K562 (cell line): ENCODE measurements around the gene SLC15A5. TPM values are rescaled to one million over a fixed set of nuclear protein-coding genes. Genes with fewer than 3 reads are reported as not detected.

ENCODE experiments used
- ATAC-seq: fragments of 200-7000 bp; cut with Tn5 transposase; 3 replicates; pipeline ENCODE4 v1.9.1; 2020; ENCODE audit warnings: moderate library complexity
- BruUV-seq: library from RNA; stranded (reverse); fragments of 400-500 nt; replicated peaks from 2 replicates; lab custom pipeline; 2021; lab: Mats Ljungman, UMichigan
- CTCF ChIA-PET: fragments of 300-600 bp; formaldehyde crosslinking; extraction: SDS; loops from one replicate; lab custom pipeline; 2021; ENCODE audit warnings: low intra/inter-chr PET ratio; lab: Yijun Ruan, JAX
- POLR2A ChIA-PET: fragments of 300-600, 350-650 bp; sonication (Branson Sonifier 250); formaldehyde crosslinking; extraction: SDS; loops from one replicate; lab custom pipeline; 2021; ENCODE audit warnings: antibody characterized with exemption, inconsistent platforms; lab: Yijun Ruan, JAX
- DNase-seq, 4 experiments: peaks; one replicate each; pipeline versions ENCODE4 v3.0.0 to v3.0.0-alpha.2; 2011 to 2018; ENCODE audit warnings: low spot score in 3 of 4, mixed read lengths in 3 of 4; ENCODE audit errors: extremely low read depth in 1 of 4
- FAIRE-seq: peaks from 2 replicates; lab custom pipeline; 2011; peaks lifted over from hg19 to GRCh38; lab: Jason Lieb, UNC
- H2AFZ ChIP-seq: 2 replicates; pipeline ENCODE4 v1.6.0; 2011; ENCODE audit warnings: low read depth, low read length, control low read depth, inconsistent platforms
- H3K27ac ChIP-seq: fragments of 200-600 bp; 3 replicates; pipeline ENCODE4 v1.8.0; 2011; ENCODE audit warnings: low read depth, mild to moderate bottlenecking, control low read depth, inconsistent platforms, low read length, moderate library complexity, mixed read lengths; ENCODE audit errors: extremely low read depth
- H3K27me3 ChIP-seq, 2 experiments: fragments of 300-600 bp in 1 of 2; 2 replicates in 1 of 2; 3 replicates in 1 of 2; pipeline versions ENCODE4 v1.6.0 to v1.8.0; 2011; ENCODE audit warnings: inconsistent platforms in 2 of 2, low read length in 2 of 2, mild to moderate bottlenecking in 1 of 2, mixed read lengths in 1 of 2, moderate library complexity in 1 of 2; ENCODE audit not compliant: control insufficient read depth in 2 of 2, insufficient read depth in 2 of 2
- H3K36me3 ChIP-seq: fragments of 300-600 bp; 3 replicates; pipeline ENCODE4 v1.8.0; 2011; ENCODE audit warnings: mild to moderate bottlenecking, low read length, inconsistent platforms; ENCODE audit not compliant: control insufficient read depth, insufficient read depth
- H3K4me1 ChIP-seq, 2 experiments: fragments of 200-600 bp in 1 of 2; replicated peaks in 1 of 2; 2 replicates in 1 of 2; 3 replicates in 1 of 2; pipeline versions ENCODE4 v1.5.1 to v1.8.0; 2011; ENCODE audit warnings: inconsistent platforms in 2 of 2, low read length in 2 of 2, mild to moderate bottlenecking in 1 of 2, mixed read lengths in 1 of 2, moderate library complexity in 1 of 2; ENCODE audit not compliant: control insufficient read depth in 2 of 2, insufficient read depth in 2 of 2
- H3K4me2 ChIP-seq: 2 replicates; pipeline ENCODE4 v1.6.1; 2011; ENCODE audit warnings: low read length, control low read depth, inconsistent platforms, mixed read lengths; ENCODE audit not compliant: insufficient read depth
- H3K4me3 ChIP-seq: fragments of 200-600 bp; sonication (generic), shearing (Covaris generic); 2 replicates; pipeline ENCODE4 v1.5.1; 2016; ENCODE audit warnings: control low read depth, inconsistent platforms
- H3K79me2 ChIP-seq: fragments of 200-600 bp; 3 replicates; pipeline ENCODE4 v1.8.0; 2011; ENCODE audit warnings: low read length, inconsistent platforms; ENCODE audit not compliant: control insufficient read depth, insufficient read depth
- H3K9ac ChIP-seq, 2 experiments: 2 replicates each; pipeline versions ENCODE4 v1.6.0 to v1.6.1; 2011; ENCODE audit warnings: low read depth in 2 of 2, low read length in 2 of 2, control low read depth in 1 of 2, inconsistent platforms in 1 of 2, mild to moderate bottlenecking in 1 of 2, mixed read lengths in 1 of 2; ENCODE audit not compliant: insufficient read depth in 1 of 2
- H3K9me1 ChIP-seq: one replicate; pipeline ENCODE4 v1.6.0; 2011; ENCODE audit warnings: inconsistent platforms, mild to moderate bottlenecking, low read length, moderate library complexity; ENCODE audit not compliant: control insufficient read depth, insufficient read depth
- H3K9me3 ChIP-seq: replicated peaks from 2 replicates; pipeline ENCODE4 v1.5.1; 2011; ENCODE audit warnings: low read depth, low read length, inconsistent platforms; ENCODE audit not compliant: control insufficient read depth, insufficient read depth
- H4K20me1 ChIP-seq: replicated peaks from 2 replicates; pipeline ENCODE4 v1.6.1; 2011; ENCODE audit warnings: low read length, inconsistent platforms, mixed read lengths; ENCODE audit not compliant: control insufficient read depth, insufficient read depth
- HNRNPK ChIP-seq: fragments of 200-400 bp; formaldehyde crosslinking; IDR thresholded peaks from one replicate; pipeline ENCODE4 v1.6.1; 2018; ENCODE audit warnings: mild to moderate bottlenecking, low read depth, low read length; ENCODE audit not compliant: poor library complexity, severe bottlenecking
- HOXB6 ChIP-seq: fragments of 250-450 bp; sonication (Bioruptor Pico); IDR thresholded peaks from 2 replicates; pipeline ENCODE4 v1.5.1; 2022; ENCODE audit warnings: mild to moderate bottlenecking, borderline replicate concordance
- JUND ChIP-seq, 2 experiments: IDR thresholded peaks; 2 replicates in 1 of 2; 3 replicates in 1 of 2; pipeline ENCODE4 v1.6.1; 2011; ENCODE audit warnings: borderline replicate concordance in 2 of 2, low read depth in 2 of 2, low read length in 2 of 2, improper control_type of control experiment in 1 of 2, missing biosample characterization in 1 of 2, missing genetic modification characterization in 1 of 2, missing genetic modification reagents in 1 of 2
- KLF10 ChIP-seq: fragments of 250-450 bp; sonication (Bioruptor Pico); IDR thresholded peaks from 2 replicates; pipeline ENCODE4 v1.6.1; 2021; ENCODE audit warnings: matching md5 sums
- LEF1 ChIP-seq: fragments of 450-650 bp; IDR thresholded peaks from 2 replicates; pipeline ENCODE4 v1.6.1; 2016; ENCODE audit warnings: mild to moderate bottlenecking
- NCOA6 ChIP-seq: fragments of 450-650 bp; IDR thresholded peaks from 2 replicates; pipeline ENCODE4 v1.6.1; 2017; ENCODE audit warnings: mild to moderate bottlenecking
- PTBP1 ChIP-seq: fragments of 200-400 bp; formaldehyde crosslinking; IDR thresholded peaks from 2 replicates; pipeline ENCODE4 v1.6.1; 2017; ENCODE audit warnings: low read depth, low read length
- RBFOX2 ChIP-seq: fragments of 200-400 bp; formaldehyde crosslinking; IDR thresholded peaks from 2 replicates; pipeline ENCODE4 v1.6.1; 2017; ENCODE audit warnings: low read depth, mild to moderate bottlenecking, low read length, moderate library complexity
- RBM17 ChIP-seq: fragments of 200-400 bp; formaldehyde crosslinking; IDR thresholded peaks from 2 replicates; pipeline ENCODE4 v1.6.1; 2017; ENCODE audit warnings: low read depth, mild to moderate bottlenecking, low read length, borderline replicate concordance
- TRIM24 ChIP-seq, 2 experiments: fragments of 450-650 bp; IDR thresholded peaks; 2 replicates each; pipeline ENCODE4 v1.6.1; 2016
- ZNF584 ChIP-seq: fragments of 200-800 bp; sonication (Bioruptor generic); IDR thresholded peaks from 2 replicates; pipeline ENCODE4 v1.6.1; 2016; ENCODE audit warnings: low read depth, mild to moderate bottlenecking, missing genetic modification characterization, missing compliant biosample characterization
- ZNF717 ChIP-seq: fragments of 250-450 bp; sonication (Bioruptor Pico); IDR thresholded peaks from 2 replicates; pipeline ENCODE4 v1.5.0; 2021
- WGBS: fragments of 100-300 bp; shearing (Covaris generic); methylation state at CpG from one replicate; pipeline ENCODE4 v1.1.6; 2016; ENCODE audit warnings: low coverage, mixed read lengths; ENCODE audit not compliant: insufficient coverage; ENCODE audit errors: missing lambda C conversion rate; 5-methylcytosine and 5-hydroxymethylcytosine counted together
- in situ Hi-C: fragments of 300-500 bp; cut with MboI; formaldehyde crosslinking; loops from 4 replicates; pipeline ENCODE4 v1.15.0; 2018; ENCODE audit warnings: inconsistent platforms, mixed read lengths
- intact Hi-C: fragments of 100-400 bp; cut with micrococcal nuclease; formaldehyde crosslinking; loops from 2 replicates; pipeline ENCODE4 v1.14.2; 2022
- polyA plus RNA-seq, 8 experiments: library from polyadenylated mRNA; depleted of rRNA in 4 of 8; stranded (reverse) in 5 of 8; unstranded in 3 of 8; fragments of >200 nt; fragmentation: Nextera tagmentation in 2 of 8; fragmentation: Illumina TruSeq in 1 of 8; extraction: Ambion mirVana in 2 of 8; extraction: Trizol in 1 of 8; gene quantifications; 2 replicates each; pipeline versions ENCODE4 v1.2.1 to v1.2.3, GENCODE V29; 2011 to 2014; ENCODE audit warnings: inconsistent platforms in 1 of 8, missing spikeins in 1 of 8
- total RNA-seq, 7 experiments: library from RNA; depleted of rRNA in 6 of 7; stranded (reverse); fragments of >200 nt in 6 of 7; fragmentation: Illumina TruSeq in 2 of 7; extraction: Trizol in 2 of 7; gene quantifications; 2 replicates each; pipeline versions ENCODE4 v1.2.1 to v1.2.3, GENCODE V29; 2011 to 2021; ENCODE audit warnings: low replicate concordance in 1 of 7
- TF ChIP-seq, protein P1 (sequence below): fragments of 250-450 bp; sonication (Bioruptor Pico); IDR thresholded peaks from 2 replicates; pipeline ENCODE4 v1.5.0; 2020; ENCODE audit warnings: mild to moderate bottlenecking, borderline replicate concordance

The SLC15A5 gene
- total and polyA plus RNA-seq, 9 of the 15 experiments (the other 6 are each of a cell fraction or from before 2014, with no cell fraction given) = not detected

DNA sequence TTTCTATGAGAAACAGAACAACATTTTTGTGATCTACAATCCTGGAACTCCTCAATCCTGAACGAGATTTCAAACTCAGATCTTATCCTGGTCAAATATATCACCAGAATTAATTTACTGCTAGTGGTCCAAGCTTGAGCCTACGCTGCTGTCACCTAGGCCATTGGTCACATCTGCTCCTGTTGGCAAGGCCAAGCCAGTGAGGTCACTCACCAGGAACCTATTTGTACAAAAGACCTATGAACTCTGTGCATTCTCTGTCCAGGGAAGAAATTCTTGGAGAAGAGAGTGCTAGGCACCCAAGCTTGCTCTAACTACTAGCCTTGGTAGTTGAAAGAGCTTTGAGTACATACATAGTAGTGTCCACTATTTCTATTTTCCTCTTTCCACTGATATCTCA lies 106.1 kb downstream of the SLC15A5 start:
- in situ Hi-C loops = no loop called here
- WGBS = 0% methylated on average over 2 of the region's 2 CpGs
- POLR2A ChIA-PET = no interaction called here

More for the DNA sequence above, 106.1 kb downstream of the SLC15A5 start:
- Histone ChIP-seq H2AFZ (no peak overlapping the region), H3K9ac (no peak overlapping the region), H3K9me1 (no peaks in the 10 kb centered on the region)
- no peak for FAIRE-seq
- TF ChIP-seq JUND (IDR thresholded peaks at IDR 0.05; ENCODE audit: borderline replicate concordance, low read depth, low read length) (no peak), JUND (tag; IDR thresholded peaks at IDR 0.05; ENCODE audit: borderline replicate concordance, low read depth, low read length) (no peak), HNRNPK (no peak), NCOA6 (no peak), KLF10 (CRISPR knock-in tag) (no peak), RBFOX2 (no peak), RBM17 (no peak), LEF1 (no peak), ZNF717 (no peak), PTBP1 (no peak), ZNF584 (CRISPR knock-in tag) (no peak), TRIM24 (IDR thresholded peaks at IDR 0.05) (no peak), HOXB6 (CRISPR knock-in tag) (no peak)
- TF ChIP-seq, protein P1, sequence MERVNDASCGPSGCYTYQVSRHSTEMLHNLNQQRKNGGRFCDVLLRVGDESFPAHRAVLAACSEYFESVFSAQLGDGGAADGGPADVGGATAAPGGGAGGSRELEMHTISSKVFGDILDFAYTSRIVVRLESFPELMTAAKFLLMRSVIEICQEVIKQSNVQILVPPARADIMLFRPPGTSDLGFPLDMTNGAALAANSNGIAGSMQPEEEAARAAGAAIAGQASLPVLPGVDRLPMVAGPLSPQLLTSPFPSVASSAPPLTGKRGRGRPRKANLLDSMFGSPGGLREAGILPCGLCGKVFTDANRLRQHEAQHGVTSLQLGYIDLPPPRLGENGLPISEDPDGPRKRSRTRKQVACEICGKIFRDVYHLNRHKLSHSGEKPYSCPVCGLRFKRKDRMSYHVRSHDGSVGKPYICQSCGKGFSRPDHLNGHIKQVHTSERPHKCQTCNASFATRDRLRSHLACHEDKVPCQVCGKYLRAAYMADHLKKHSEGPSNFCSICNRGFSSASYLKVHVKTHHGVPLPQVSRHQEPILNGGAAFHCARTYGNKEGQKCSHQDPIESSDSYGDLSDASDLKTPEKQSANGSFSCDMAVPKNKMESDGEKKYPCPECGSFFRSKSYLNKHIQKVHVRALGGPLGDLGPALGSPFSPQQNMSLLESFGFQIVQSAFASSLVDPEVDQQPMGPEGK = no peak
- TF ChIP-seq, all 486 proteins: peak for 0
- Histone ChIP-seq H3K9me3 (no peaks in the 10 kb centered on the region; the same call in 1 of the 2 replicates), H3K79me2 (no peaks in the 10 kb centered on the region), H3K4me3 (no peak overlapping the region), H3K36me3 (no peaks in the 10 kb centered on the region), H3K27me3 (no peaks in the 10 kb centered on the region), H3K4me2 (no peak overlapping the region), H3K27ac (no peak overlapping the region), H4K20me1 (no peaks in the 10 kb centered on the region), H3K4me1 (no peaks in the 10 kb centered on the region)
- CTCF ChIA-PET = no interaction called here
- BruUV-seq = no TSS peak
- DNase-seq (no peak), ATAC-seq (no peak)
- intact Hi-C loops = no loop called here
